NCI-H460 (cell line): Measurements from ENCODE around the gene AKAP14. TPM values are rescaled to one million over a fixed set of nuclear protein-coding genes. Genes with fewer than 3 reads are reported as not detected.
"Not testable (repeated sequence)": the region's sequence is repeated elsewhere in the genome, so short reads cannot be mapped to it uniquely, and the experiment has no call there.

Source experiments
- DNase-seq: peaks from one replicate; pipeline ENCODE4 v3.0.0-alpha.2; 2016; ENCODE audit warnings: low read depth; ENCODE audit errors: extremely low read depth
- total RNA-seq: library from RNA; depleted of rRNA; stranded (reverse); fragments of >200 nt; shearing (Covaris generic); gene quantifications from 2 replicates; pipeline ENCODE4 v1.2.3, GENCODE V29; 2014; rRNA removed

The AKAP14 gene
- total RNA-seq, 1 experiment from 2014 or later, result not detected

GRCh38 chrX:119919835-119920585 lies 24.3 kb downstream of the AKAP14 start:
- DNase-seq, result no peak

- not testable (repeated sequence) for DNase-seq
These were observed 26.7 kb downstream of the AKAP14 start for GRCh38 chrX:119922391-119922790.

GRCh38 chrX:119935215-119935874 lies 39.7 kb downstream of the AKAP14 start:
- DNase-seq, result no peak

GRCh38 chrX:119941336-119941735 lies 45.6 kb downstream of the AKAP14 start:
- no peak for DNase-seq

GRCh38 chrX:119942173-119942819 lies 46.6 kb downstream of the AKAP14 start:
- no peak for DNase-seq

- DNase-seq, result no peak
These were observed 47.1 kb downstream of the AKAP14 start for GRCh38 chrX:119942831-119943184.

GRCh38 chrX:119943185-119943988 lies 47.7 kb downstream of the AKAP14 start, which contains the start of gene NKAP:
Gene NKAP, minus strand, starts transcription at chrX:119943751. Its CDS starts 146 bp downstream, at chrX:119943605.
- peak; percentile 88 for DNase-seq

- DNase-seq, result no peak
These were observed 49.8 kb downstream of the AKAP14 start for GRCh38 chrX:119945481-119945880.

- no peak for DNase-seq
These were observed 52.7 kb downstream of the AKAP14 start for GRCh38 chrX:119948381-119948780.

- DNase-seq, result no peak
These were observed 58.7 kb downstream of the AKAP14 start for GRCh38 chrX:119954374-119954773.

GRCh38 chrX:119955807-119956570 lies 60.3 kb downstream of the AKAP14 start:
- DNase-seq, result not testable (repeated sequence)

GRCh38 chrX:119960625-119961024 lies 64.9 kb downstream of the AKAP14 start:
- DNase-seq, result no peak

GRCh38 chrX:119966837-119967236 lies 71.1 kb downstream of the AKAP14 start:
- DNase-seq, result not testable (repeated sequence)

Other genes with a start within 250 kb of the AKAP14 start
- gene SEPTIN6, start 202.7 kb upstream of the AKAP14 start, total RNA-seq, result 7.0 and 8.9 TPM in 2 replicates
- gene SOWAHD, start 137.3 kb upstream of the AKAP14 start, total RNA-seq, result not detected in 2 replicates
- 6,322 and 6,424 TPM in 2 replicates for gene RPL39, start 104.3 kb upstream of the AKAP14 start, total RNA-seq
- 6.6 and 11.6 TPM in 2 replicates for gene UPF3B, start 42.9 kb upstream of the AKAP14 start, total RNA-seq
- gene RNF113A, start 24.2 kb upstream of the AKAP14 start, total RNA-seq, result 26.2 and 30.3 TPM in 2 replicates
- 194 and 198 TPM in 2 replicates for gene NDUFA1, start 24.1 kb upstream of the AKAP14 start, total RNA-seq
- gene NKAP, start 47.9 kb downstream of the AKAP14 start, total RNA-seq, result 16.4 and 17.3 TPM in 2 replicates
- 0.23 TPM in 1 of 2 replicates, not detected in the other for gene RHOXF2B, start 181.8 kb downstream of the AKAP14 start, total RNA-seq
- gene RHOXF1, start 220.0 kb downstream of the AKAP14 start, total RNA-seq, result not detected in 2 replicates